MV-4-11 (cell line): ENCODE measurements around the gene PRELID1.
"Not testable (repeated sequence)": the region's sequence is repeated elsewhere in the genome, so short reads cannot be mapped to it uniquely, and the experiment has no call there.

Experiments
- DNase-seq: peaks from one replicate; lab custom pipeline; 2025; lab: John Stamatoyannopoulos, UW

The PRELID1 gene

DNA sequence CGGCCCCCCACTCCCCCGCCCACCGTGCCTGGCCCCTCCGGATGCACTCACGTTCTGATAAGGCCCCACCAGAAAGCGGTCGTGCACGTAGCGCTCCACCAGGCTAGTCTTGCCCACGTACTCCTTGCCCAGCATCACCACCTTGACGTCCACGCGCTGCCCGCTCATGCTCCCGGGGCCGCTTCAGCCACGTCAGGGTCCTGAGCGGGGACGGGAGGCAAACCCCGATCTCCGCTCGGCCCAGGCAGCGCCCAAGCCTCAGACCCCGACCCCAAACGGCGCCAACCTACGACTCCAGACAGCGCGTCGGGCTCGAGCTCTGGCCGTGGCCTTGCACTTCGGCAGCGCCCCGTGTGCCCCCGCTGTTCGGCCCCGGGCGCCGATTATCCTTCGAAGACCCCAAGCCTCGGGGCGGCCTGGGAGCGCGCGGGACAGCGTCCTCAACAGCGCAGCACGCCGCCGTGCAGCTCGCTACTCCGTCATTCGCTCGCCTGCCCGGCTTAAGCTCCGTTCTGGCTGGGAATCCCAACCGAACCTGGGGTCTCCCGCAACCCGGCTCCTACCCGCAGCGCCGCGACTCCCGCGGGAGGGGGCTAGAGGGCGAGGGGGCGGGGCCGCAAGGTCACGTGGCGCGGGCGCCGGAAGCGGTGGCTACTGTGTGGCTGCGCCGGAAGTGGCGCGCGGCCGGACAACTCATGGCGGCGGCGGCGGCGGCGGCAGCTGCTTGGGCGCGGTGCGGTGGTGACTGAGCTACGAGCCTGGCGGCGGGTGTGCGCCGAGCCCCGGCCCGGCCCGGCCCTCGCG lies at the start of gene PRELID1, which contains the start of gene RAB24:
Gene PRELID1, plus strand, starts transcription at position 679 of the 804 bp plus-strand sequence. CDS start 187 bp downstream, outside the sequence.
Gene RAB24, minus strand, starts transcription at position 599 of the 804 bp plus-strand sequence. Its CDS starts 431 bp downstream, at position 168.
- peak; percentile 75 for DNase-seq

- no peak for DNase-seq
Measured at GRCh38 chr5:177256296-177256695, 47.3 kb upstream of the PRELID1 start.

GRCh38 chr5:177258711-177259110 lies 44.9 kb upstream of the PRELID1 start:
- DNase-seq, result not testable (repeated sequence)

GRCh38 chr5:177260961-177261360 lies 42.6 kb upstream of the PRELID1 start:
- no peak for DNase-seq

- no peak for DNase-seq
Measured at GRCh38 chr5:177261510-177261909, 42.1 kb upstream of the PRELID1 start.

- no peak for DNase-seq
Measured at GRCh38 chr5:177264178-177264577, 39.4 kb upstream of the PRELID1 start.

DNA sequence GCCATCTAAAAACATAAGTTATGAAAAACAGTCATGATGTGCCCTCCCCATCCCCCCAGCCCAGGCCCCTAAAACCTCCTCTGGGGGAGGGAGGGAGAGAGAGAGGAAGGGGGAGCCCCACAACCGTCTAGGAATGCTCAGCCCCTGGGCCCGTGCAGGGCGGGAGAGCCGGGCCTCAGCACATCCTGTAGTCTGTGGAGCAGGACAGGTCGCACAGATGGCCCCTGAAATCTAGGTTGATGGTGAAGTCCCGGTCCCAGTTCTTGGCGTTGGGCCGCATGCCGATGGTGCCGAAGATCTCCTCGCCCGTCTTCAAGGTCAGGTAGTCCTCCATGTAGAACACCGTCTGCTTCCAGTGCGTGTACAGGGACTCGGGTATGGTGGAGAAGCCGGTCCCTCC lies 38.2 kb upstream of the PRELID1 start:
- no peak for DNase-seq

GRCh38 chr5:177269232-177269895 lies 34.2 kb upstream of the PRELID1 start:
- no peak for DNase-seq

- no peak for DNase-seq
Measured at GRCh38 chr5:177269976-177270375, 33.6 kb upstream of the PRELID1 start.

- DNase-seq, result no peak
Measured at GRCh38 chr5:177270653-177271052, 32.9 kb upstream of the PRELID1 start.

- no peak for DNase-seq
Measured at GRCh38 chr5:177271113-177271512, 32.5 kb upstream of the PRELID1 start.

GRCh38 chr5:177275883-177276282 lies 27.7 kb upstream of the PRELID1 start:
- DNase-seq, result no peak

GRCh38 chr5:177276886-177277285 lies 26.7 kb upstream of the PRELID1 start:
- DNase-seq, result no peak

DNA sequence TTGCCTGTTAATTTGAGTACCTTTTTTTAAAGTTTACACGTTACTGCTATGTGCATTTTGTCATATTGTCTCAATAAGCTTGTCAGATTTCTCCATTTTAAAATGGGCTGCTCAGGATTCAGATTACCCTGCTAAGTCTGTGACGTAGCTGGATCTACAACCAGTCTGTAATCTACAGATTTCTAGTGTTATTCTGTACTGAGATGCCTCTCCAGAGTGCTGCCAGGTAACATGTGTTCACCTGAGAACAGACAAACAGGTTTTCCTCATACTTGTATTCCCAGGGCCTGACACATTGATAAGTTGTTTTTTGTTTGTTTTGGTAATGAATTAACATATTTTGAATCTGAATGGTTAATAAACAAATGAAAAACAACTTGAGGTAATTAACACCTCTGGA lies 15.4 kb upstream of the PRELID1 start:
- DNase-seq, result no peak

- DNase-seq, result peak; percentile 71
Measured at GRCh38 chr5:177290816-177291596, 12.6 kb upstream of the PRELID1 start.

DNA sequence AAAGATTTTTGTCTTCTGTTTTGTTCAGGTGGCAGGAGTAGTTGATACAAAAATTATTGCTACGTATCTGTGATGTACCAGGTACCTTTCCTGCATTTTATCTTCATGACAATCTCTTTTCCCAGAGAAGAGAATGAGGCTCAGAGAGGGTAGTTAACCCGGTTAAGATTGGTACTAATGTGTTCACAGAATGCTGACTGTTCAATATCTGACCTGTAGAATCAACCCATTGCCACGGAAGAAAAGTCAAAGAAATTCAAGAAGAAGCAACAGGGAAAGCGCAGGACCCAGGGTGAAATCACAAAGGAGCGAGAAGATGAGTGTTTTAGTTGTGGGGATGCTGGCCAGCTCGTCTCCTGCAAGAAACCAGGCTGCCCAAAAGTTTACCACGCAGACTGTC lies 11.9 kb upstream of the PRELID1 start:
- DNase-seq, result no peak

- no peak for DNase-seq
Measured at GRCh38 chr5:177293819-177294581, 9.6 kb upstream of the PRELID1 start.

- DNase-seq, result no peak
Measured at GRCh38 chr5:177294632-177295031, 9.0 kb upstream of the PRELID1 start.

DNA sequence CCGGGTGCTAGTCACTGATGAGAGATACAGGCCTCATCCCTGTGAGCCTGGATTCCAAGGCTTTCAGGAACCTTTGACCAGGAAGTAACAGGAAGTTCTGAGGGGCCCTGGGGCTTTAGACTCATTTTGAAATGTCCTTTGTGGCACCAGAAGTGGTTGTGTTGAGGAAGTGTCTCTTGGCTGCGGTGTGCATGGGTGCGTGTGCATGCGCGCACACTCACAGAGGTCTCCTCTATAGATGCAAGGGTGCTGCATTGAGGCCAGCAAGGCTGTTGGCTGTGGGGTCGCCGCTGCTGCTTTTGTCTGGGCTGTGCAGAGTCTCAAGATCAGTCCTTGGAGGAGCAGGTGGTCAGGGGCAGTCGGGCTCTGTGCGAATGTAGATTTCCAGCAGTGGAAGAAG lies 7.7 kb upstream of the PRELID1 start:
- DNase-seq, result peak; percentile 88

DNA sequence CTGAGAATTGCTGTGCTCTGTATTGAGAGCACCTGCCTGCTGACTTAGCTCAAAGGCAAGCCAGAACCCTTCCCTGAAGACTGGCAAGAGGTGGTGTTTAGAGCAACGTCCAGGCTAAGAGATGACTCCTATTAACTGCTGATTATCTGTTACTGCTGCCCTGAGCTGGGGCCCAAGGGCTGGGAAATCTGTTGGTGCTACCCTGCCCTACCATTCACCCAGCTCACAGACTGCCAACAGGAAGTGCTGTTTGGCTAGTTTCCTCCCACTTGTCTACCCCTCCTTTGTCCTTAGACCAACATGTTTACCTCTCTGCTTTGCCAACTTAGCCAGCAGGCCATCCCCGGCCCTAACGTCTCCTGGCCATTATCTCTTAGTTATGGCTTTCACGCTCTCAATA lies 7.0 kb upstream of the PRELID1 start:
- DNase-seq, result no peak

DNA sequence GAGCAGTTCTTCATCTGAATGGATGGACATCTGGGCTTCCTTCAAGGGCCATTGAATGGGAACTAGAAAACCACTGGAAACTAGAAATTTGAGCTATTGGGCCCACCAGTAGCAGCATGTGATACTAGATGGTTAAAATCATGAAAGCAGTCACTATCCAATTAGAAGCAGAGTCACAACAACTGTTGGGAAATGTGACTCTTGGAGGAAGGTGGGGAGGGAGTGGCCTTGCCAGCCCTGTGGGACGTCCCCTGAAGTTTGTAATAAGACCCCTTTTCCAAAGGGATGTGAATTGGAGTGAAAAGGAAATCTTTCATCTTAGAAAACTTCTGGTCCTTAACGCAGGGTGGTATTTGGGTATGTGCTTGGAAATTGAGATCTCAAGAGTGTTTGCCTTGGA lies 5.7 kb upstream of the PRELID1 start:
- DNase-seq, result peak; percentile 15

- no peak for DNase-seq
Measured at GRCh38 chr5:177299697-177300096, 3.9 kb upstream of the PRELID1 start.
